ENCODE measurements around the gene MUSTN1.

DNA sequence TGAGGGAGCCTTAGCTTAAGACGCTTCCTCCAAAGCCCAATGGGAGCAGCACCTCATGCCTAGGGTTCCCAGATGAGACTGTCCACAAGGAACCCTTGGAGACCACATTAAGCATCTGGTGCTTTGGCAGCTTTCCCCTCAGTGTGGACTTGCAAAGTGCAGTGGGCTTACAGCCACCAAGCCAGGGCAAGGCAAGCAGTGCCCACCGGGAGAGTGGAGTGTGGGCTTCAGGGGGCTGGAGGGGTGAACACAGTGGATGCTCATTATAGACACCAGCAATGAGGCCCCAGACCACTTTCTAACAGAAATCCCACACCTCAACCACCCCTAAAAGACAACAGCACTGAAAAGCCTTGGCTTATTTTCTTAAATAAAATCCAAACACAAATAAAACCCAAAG lies 9.1 kb upstream of the MUSTN1 start:
- TF ChIP-seq, protein P1, sequence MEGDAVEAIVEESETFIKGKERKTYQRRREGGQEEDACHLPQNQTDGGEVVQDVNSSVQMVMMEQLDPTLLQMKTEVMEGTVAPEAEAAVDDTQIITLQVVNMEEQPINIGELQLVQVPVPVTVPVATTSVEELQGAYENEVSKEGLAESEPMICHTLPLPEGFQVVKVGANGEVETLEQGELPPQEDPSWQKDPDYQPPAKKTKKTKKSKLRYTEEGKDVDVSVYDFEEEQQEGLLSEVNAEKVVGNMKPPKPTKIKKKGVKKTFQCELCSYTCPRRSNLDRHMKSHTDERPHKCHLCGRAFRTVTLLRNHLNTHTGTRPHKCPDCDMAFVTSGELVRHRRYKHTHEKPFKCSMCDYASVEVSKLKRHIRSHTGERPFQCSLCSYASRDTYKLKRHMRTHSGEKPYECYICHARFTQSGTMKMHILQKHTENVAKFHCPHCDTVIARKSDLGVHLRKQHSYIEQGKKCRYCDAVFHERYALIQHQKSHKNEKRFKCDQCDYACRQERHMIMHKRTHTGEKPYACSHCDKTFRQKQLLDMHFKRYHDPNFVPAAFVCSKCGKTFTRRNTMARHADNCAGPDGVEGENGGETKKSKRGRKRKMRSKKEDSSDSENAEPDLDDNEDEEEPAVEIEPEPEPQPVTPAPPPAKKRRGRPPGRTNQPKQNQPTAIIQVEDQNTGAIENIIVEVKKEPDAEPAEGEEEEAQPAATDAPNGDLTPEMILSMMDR (conservative IDR thresholded peaks at IDR 0.05 in 1 of 2, IDR thresholded peaks at IDR 0.05 in 1 of 2; ENCODE audit: extremely low read depth in 1 of 2, insufficient read depth in 1 of 2, low read depth in 1 of 2, low read length in 2 of 2) = no peak
- TF ChIP-seq EZH2 (IDR thresholded peaks at IDR 0.05; ENCODE audit: borderline replicate concordance, low read length) = no peak

All from mammary epithelial cell (primary cell).